Heart left ventricle (tissue), 13 donors: ENCODE data around the gene RNF112.

ENCODE experiments used
- CTCF ChIP-seq, 12 donors: fragments of 200-600 bp; sonication (generic) in 4 of 12; IDR thresholded peaks; one replicate each; pipeline versions ENCODE4 v1.5.0 to v1.8.0; 2018 to 2022; ENCODE audit warnings: antibody characterized with exemption in 12 of 12, mild to moderate bottlenecking in 5 of 12
- POLR2A ChIP-seq, 2 donors: fragments of 450-650 bp; IDR thresholded peaks; one replicate each; pipeline ENCODE4 v1.6.1; 2017; ENCODE audit warnings: antibody characterized with exemption in 2 of 2, mild to moderate bottlenecking in 2 of 2, moderate library complexity in 2 of 2
- donor health status: ischemic (EF 13 %, LVEDD 7.1; RV severe dilation, severe dysfunction).
- donor health status: DM: no; HTN: yes; CAD: no.
- donor health status: DM: no; HTN: no; CAD: no.
- donor health status: ischemic (EF 25% LVEDD 6.9; RV normal size, moderate dysfunction).
- donor health status: ischemic (EF 25% LVEDD 5.7; RV mildly dilated, moderate dysfunction).
- donor health status: ischemic (EF 35%, LVEDD 5.7; RV mildly dilated, moderate dysfunction).
- donor health status: nonischemic (EF 11% LVEDD 7.7; RV severe dilation, severe dysfunction).
- donor health status: DM: yes; HTN: yes; CAD: no.
- donor health status: PGD.
- donor health status: ischemic (EF 29% LVEDD 5.4; RV normal size, mild dysfunction).
- donor health status: nonischemic (EF 23%, LVEDD 6.1; RV moderate dilation, normal function).

GRCh38 chr17:19362277-19363113 is 48.5 kb upstream of the RNF112 start, which contains the start of gene B9D1:
- TF ChIP-seq CTCF (IDR thresholded peaks at IDR 0.05) (peak; percentile 96 to 100 (median 98)), POLR2A (IDR thresholded peaks at IDR 0.05) (peak in 1 of 2 donors; percentile 50)
